HepG2 (cell line): ENCODE measurements around the gene AHR. TPM values are rescaled to one million over a fixed set of nuclear protein-coding genes. Genes with fewer than 3 reads are reported as not detected.

Source experiments
- ATAC-seq: fragments of 200-7000 bp; cut with Tn5 transposase; 3 replicates; pipeline ENCODE4 v1.9.1; 2020; ENCODE audit warnings: mild to moderate bottlenecking, moderate library complexity
- BruUV-seq: library from RNA; stranded (reverse); fragments of 400-500 nt; replicated peaks from 2 replicates; lab custom pipeline; 2021; lab: Mats Ljungman, UMichigan
- CTCF ChIA-PET: fragments of 300-600 bp; formaldehyde crosslinking; extraction: SDS; loops from one replicate; lab custom pipeline; 2021; ENCODE audit warnings: low total read pairs, inconsistent platforms, low intra/inter-chr PET ratio; lab: Yijun Ruan, JAX
- POLR2A ChIA-PET: fragments of 350-600 bp; sonication (Branson Sonifier 250); formaldehyde crosslinking; loops from one replicate; lab custom pipeline; 2020; ENCODE audit warnings: antibody characterized with exemption, inconsistent platforms; lab: Yijun Ruan, JAX
- DNase-seq: peaks from one replicate; pipeline ENCODE4 v3.0.0-alpha.2; 2015; ENCODE audit warnings: low spot score
- FAIRE-seq: peaks from 3 replicates; lab custom pipeline; 2011; peaks lifted over from hg19 to GRCh38; lab: Jason Lieb, UNC
- H2AFZ ChIP-seq: one replicate; pipeline ENCODE4 v1.6.1; 2011; ENCODE audit warnings: low read length, inconsistent platforms
- H3K27ac ChIP-seq: fragments of 300-600 bp; 3 replicates; pipeline ENCODE4 v1.8.0; 2011; ENCODE audit warnings: mixed run types, mild to moderate bottlenecking, mixed read lengths, low read length, inconsistent platforms; ENCODE audit not compliant: insufficient read depth; ENCODE audit errors: extremely low read length
- H3K27me3 ChIP-seq, 2 experiments: fragments of 200-600 bp in 1 of 2; 2 replicates in 1 of 2; 3 replicates in 1 of 2; pipeline versions ENCODE4 v1.6.0 to v1.8.0; 2011; ENCODE audit warnings: low read length in 2 of 2, mild to moderate bottlenecking in 2 of 2, moderate library complexity in 2 of 2, inconsistent platforms in 1 of 2; ENCODE audit not compliant: insufficient read depth in 2 of 2, control insufficient read depth in 1 of 2
- H3K36me3 ChIP-seq, 2 experiments: fragments of 200-600 bp in 1 of 2; replicated peaks in 1 of 2; 2 replicates in 1 of 2; 3 replicates in 1 of 2; pipeline versions ENCODE4 v1.5.1 to v1.8.0; 2011; ENCODE audit warnings: low read length in 2 of 2, inconsistent platforms in 1 of 2; ENCODE audit not compliant: insufficient read depth in 2 of 2, control insufficient read depth in 1 of 2
- H3K4me1 ChIP-seq: 2 replicates; pipeline ENCODE4 v1.5.1; 2012; ENCODE audit warnings: low read length, inconsistent platforms; ENCODE audit not compliant: insufficient read depth
- H3K4me2 ChIP-seq: 2 replicates; pipeline ENCODE4 v1.6.0; 2011; ENCODE audit warnings: low read depth, low read length, inconsistent platforms
- H3K4me3 ChIP-seq, 3 experiments: fragments of 200-600 bp in 1 of 3; sonication (generic), shearing (Covaris generic) in 1 of 3; replicated peaks in 1 of 3; 2 replicates each; pipeline ENCODE4 v1.5.1; 2011 to 2016; ENCODE audit warnings: low read length in 3 of 3, inconsistent platforms in 2 of 3, low read depth in 2 of 3, mild to moderate bottlenecking in 2 of 3, control low read depth in 1 of 3, mixed read lengths in 1 of 3; ENCODE audit not compliant: insufficient read depth in 1 of 3
- H3K79me2 ChIP-seq: one replicate; pipeline ENCODE4 v1.6.1; 2011; ENCODE audit warnings: low read length, inconsistent platforms; ENCODE audit not compliant: insufficient read depth
- H3K9ac ChIP-seq: 2 replicates; pipeline ENCODE4 v1.6.0; 2011; ENCODE audit warnings: mild to moderate bottlenecking, low read depth, low read length, inconsistent platforms; ENCODE audit not compliant: insufficient read depth
- H3K9me3 ChIP-seq: 2 replicates; pipeline ENCODE4 v1.5.1; 2012; ENCODE audit warnings: mild to moderate bottlenecking, low read length
- H4K20me1 ChIP-seq: 2 replicates; pipeline ENCODE4 v1.6.0; 2011; ENCODE audit warnings: inconsistent platforms, mild to moderate bottlenecking, low read length, moderate library complexity; ENCODE audit not compliant: insufficient read depth
- ATF7-NPFF ChIP-seq: sonication (generic); formaldehyde crosslinking; IDR thresholded peaks from 2 replicates; pipeline ENCODE4 v1.8.1; 2023; ENCODE audit warnings: mild to moderate bottlenecking, low read depth, missing genetic modification reagents, moderate library complexity
- BRF2 ChIP-seq: sonication (generic); formaldehyde crosslinking; IDR thresholded peaks from 2 replicates; pipeline ENCODE4 v1.8.1; 2022; ENCODE audit warnings: mild to moderate bottlenecking, missing genetic modification reagents
- EED ChIP-seq: sonication (generic); formaldehyde crosslinking; IDR thresholded peaks from 2 replicates; pipeline ENCODE4 v1.5.0; 2020; ENCODE audit warnings: mild to moderate bottlenecking, missing genetic modification reagents
- ELK4 ChIP-seq: sonication (generic); formaldehyde crosslinking; IDR thresholded peaks from 2 replicates; pipeline ENCODE4 v1.9.0; 2021; ENCODE audit warnings: missing genetic modification reagents, borderline replicate concordance
- MED8 ChIP-seq: sonication (generic); formaldehyde crosslinking; IDR thresholded peaks from 2 replicates; pipeline ENCODE4 v1.8.1; 2023; ENCODE audit warnings: mild to moderate bottlenecking, missing genetic modification reagents; ENCODE audit not compliant: insufficient replicate concordance
- NFRKB ChIP-seq: fragments of 450-650 bp; IDR thresholded peaks from 2 replicates; pipeline ENCODE4 v1.6.1; 2017
- PHF8 ChIP-seq: sonication (generic); formaldehyde crosslinking; IDR thresholded peaks from 2 replicates; pipeline ENCODE4 v1.5.0; 2020; ENCODE audit warnings: missing genetic modification reagents
- ZNF333 ChIP-seq: sonication (generic); formaldehyde crosslinking; IDR thresholded peaks from 2 replicates; pipeline ENCODE4 v1.4.0; 2020; ENCODE audit warnings: mild to moderate bottlenecking, missing genetic modification reagents, borderline replicate concordance
- ZNF552 ChIP-seq: sonication (generic); formaldehyde crosslinking; IDR thresholded peaks from 2 replicates; pipeline ENCODE4 v1.9.0; 2022; ENCODE audit warnings: missing genetic modification reagents, mild to moderate bottlenecking, borderline replicate concordance
- ZNF556 ChIP-seq: sonication (generic); formaldehyde crosslinking; IDR thresholded peaks from 2 replicates; pipeline ENCODE4 v1.4.0; 2020; ENCODE audit warnings: mild to moderate bottlenecking, missing genetic modification reagents, borderline replicate concordance
- ZNF619 ChIP-seq: sonication (generic); formaldehyde crosslinking; IDR thresholded peaks from 2 replicates; pipeline ENCODE4 v1.4.0; 2020; ENCODE audit warnings: mild to moderate bottlenecking, missing genetic modification reagents
- ZNF724P ChIP-seq: sonication (generic); formaldehyde crosslinking; IDR thresholded peaks from 2 replicates; pipeline ENCODE4 v1.8.0; 2022; ENCODE audit warnings: missing genetic modification reagents, borderline replicate concordance
- ZSCAN20 ChIP-seq: sonication (generic); formaldehyde crosslinking; IDR thresholded peaks from 2 replicates; pipeline ENCODE4 v1.4.0; 2020; ENCODE audit warnings: missing genetic modification reagents, mild to moderate bottlenecking, borderline replicate concordance
- WGBS: methylation state at CpG from one replicate; pipeline ENCODE4 v1.1.6; 2017; ENCODE audit warnings: low lambda C conversion rate; 5-methylcytosine and 5-hydroxymethylcytosine counted together
- in situ Hi-C: cut with HindIII; loops from 2 replicates; pipeline ENCODE4 v1.10.0; 2017; ENCODE audit warnings: low pct_unique_long_range_greater_than_20kb; ENCODE audit not compliant: extremely low pct_ligation_motif_present
- intact Hi-C: fragments of 100-400 bp; cut with micrococcal nuclease; formaldehyde crosslinking; loops from one replicate; pipeline ENCODE4 v1.10.0; 2022; ENCODE audit not compliant: unreplicated experiment
- polyA plus RNA-seq, 8 experiments: library from polyadenylated mRNA; depleted of rRNA in 3 of 8; stranded (reverse) in 7 of 8; unstranded in 1 of 8; fragments of >200 nt; fragmentation: Illumina TruSeq in 4 of 8; extraction: Trizol in 4 of 8; gene quantifications; 2 replicates each; pipeline versions ENCODE4 v1.2.1 to v1.2.3, GENCODE V29; 2011 to 2016; ENCODE audit warnings: low read depth in 4 of 8, missing spikeins in 1 of 8, mixed read lengths in 1 of 8; ENCODE audit not compliant: insufficient read depth in 1 of 8
- total RNA-seq, 5 experiments: library from RNA; depleted of rRNA; stranded (reverse); fragments of >200 nt; fragmentation: Illumina TruSeq; extraction: Trizol; gene quantifications; 2 replicates each; pipeline ENCODE4 v1.2.3, GENCODE V29; 2016; ENCODE audit warnings: low read depth in 1 of 5
- TF ChIP-seq, protein P1 (sequence below): sonication (generic); formaldehyde crosslinking; IDR thresholded peaks from 2 replicates; pipeline ENCODE4 v1.4.0; 2020; ENCODE audit warnings: mild to moderate bottlenecking, missing genetic modification reagents
- TF ChIP-seq, protein P2 (sequence below): sonication (generic); formaldehyde crosslinking; conservative IDR thresholded peaks from 2 replicates; pipeline ENCODE4 v1.8.0; 2022; ENCODE audit warnings: mild to moderate bottlenecking, moderate library complexity, missing genetic modification reagents

Gene AHR
- total and polyA plus RNA-seq, 2 of the 13 experiments (the other 11 are each of a cell fraction or from before 2014, with no cell fraction given), result 9.0 to 31.3 TPM

GRCh38 chr7:17298840-17299482, 509 bp downstream of the AHR start:
- POLR2A ChIA-PET, result interaction anchor here (0.7 to 3.2 kb wide), 15 partner anchors 9 to 337 kb away, joined by 3 to 28 read pairs (median 4); no protein-coding TSS in a partner anchor
- 2% methylated on average over 9 of the region's 81 CpGs for WGBS
- peak overlapping the region; percentile 78 to 95 (median 82) for H3K4me3 ChIP-seq
- peak overlapping the region; percentile 93 for H3K9ac ChIP-seq
- peaks cover 0 to 2% of the 10 kb centered on the region in 2 experiments; a peak in 1 of 5 replicates for H3K27me3 ChIP-seq
- intact Hi-C loops (loop anchor here (1.0 to 2.0 kb wide), 3 partner anchors 93 to 316 kb away; no protein-coding TSS in a partner anchor), in situ Hi-C loops (no loop called here)
- peak; percentile 80 for ATAC-seq
- H3K79me2 ChIP-seq, result peaks cover 51% of the 10 kb centered on the region
- H4K20me1 ChIP-seq, result peaks cover 46% of the 10 kb centered on the region
- H3K9me3 ChIP-seq, result no peaks in the 10 kb centered on the region
- H3K36me3 ChIP-seq, result no peaks in the 10 kb centered on the region
- FAIRE-seq, result no peak
- H2AFZ ChIP-seq, result no peak overlapping the region
- CTCF ChIA-PET, result no interaction called here
- peak overlapping the region; percentile 71 for H3K4me2 ChIP-seq
- H3K4me1 ChIP-seq, result peaks cover 31% of the 10 kb centered on the region
- H3K27ac ChIP-seq, result peak overlapping the region; percentile 83
- no TSS peak for BruUV-seq
- no peak for DNase-seq
- TF ChIP-seq NFRKB (no peak), ZSCAN20 (CRISPR knock-in tag) (peak; percentile 92), PHF8 (CRISPR knock-in tag) (no peak; the same call in 1 of the 2 replicates), ZNF333 (CRISPR knock-in tag) (no peak; the same call in 1 of the 2 replicates), ZNF556 (CRISPR knock-in tag) (peak; percentile 53; the same call in 1 of the 2 replicates), EED (CRISPR knock-in tag) (no peak; the same call in 1 of the 2 replicates), ZNF619 (CRISPR knock-in tag) (no peak), ATF7-NPFF (CRISPR knock-in tag) (peak; percentile 79; the same call in 1 of the 2 replicates), MED8 (CRISPR knock-in tag) (peak; percentile 53), BRF2 (0 out of 2 replicates have a peak, but pooled peaks have one; percentile 48), ELK4 (no peak), ZNF552 (CRISPR knock-in tag) (0 out of 2 replicates have a peak, but pooled peaks have one; percentile 44), ZNF724P (CRISPR knock-in tag) (0 out of 2 replicates have a peak, but pooled peaks have one; percentile 12)
- TF ChIP-seq, protein P1, sequence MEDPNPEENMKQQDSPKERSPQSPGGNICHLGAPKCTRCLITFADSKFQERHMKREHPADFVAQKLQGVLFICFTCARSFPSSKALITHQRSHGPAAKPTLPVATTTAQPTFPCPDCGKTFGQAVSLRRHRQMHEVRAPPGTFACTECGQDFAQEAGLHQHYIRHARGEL (CRISPR knock-in tag), result no peak
- TF ChIP-seq, protein P2, sequence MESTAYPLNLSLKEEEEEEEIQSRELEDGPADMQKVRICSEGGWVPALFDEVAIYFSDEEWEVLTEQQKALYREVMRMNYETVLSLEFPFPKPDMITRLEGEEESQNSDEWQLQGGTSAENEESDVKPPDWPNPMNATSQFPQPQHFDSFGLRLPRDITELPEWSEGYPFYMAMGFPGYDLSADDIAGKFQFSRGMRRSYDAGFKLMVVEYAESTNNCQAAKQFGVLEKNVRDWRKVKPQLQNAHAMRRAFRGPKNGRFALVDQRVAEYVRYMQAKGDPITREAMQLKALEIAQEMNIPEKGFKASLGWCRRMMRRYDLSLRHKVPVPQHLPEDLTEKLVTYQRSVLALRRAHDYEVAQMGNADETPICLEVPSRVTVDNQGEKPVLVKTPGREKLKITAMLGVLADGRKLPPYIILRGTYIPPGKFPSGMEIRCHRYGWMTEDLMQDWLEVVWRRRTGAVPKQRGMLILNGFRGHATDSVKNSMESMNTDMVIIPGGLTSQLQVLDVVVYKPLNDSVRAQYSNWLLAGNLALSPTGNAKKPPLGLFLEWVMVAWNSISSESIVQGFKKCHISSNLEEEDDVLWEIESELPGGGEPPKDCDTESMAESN (CRISPR knock-in tag), result no peak; the same call in 1 of the 2 replicates
